Frontal cortex (tissue), 4 donors: ENCODE measurements around the gene STRA6. TPM values are rescaled to one million over a fixed set of nuclear protein-coding genes. Genes with fewer than 3 reads are reported as not detected.

Source experiments
- DNase-seq, 2 donors: peaks; one replicate each; pipeline ENCODE4 v3.0.0; 2012; ENCODE audit warnings: low spot score in 2 of 2
- FAIRE-seq: peaks from 2 replicates; lab custom pipeline; 2012; peaks lifted over from hg19 to GRCh38; lab: Jason Lieb, UNC
- total RNA-seq: library from RNA; depleted of rRNA; stranded (reverse); fragments of >200 nt; gene quantifications from one replicate; pipeline ENCODE4 v1.2.3, GENCODE V29; 2014
- donor health status: control.
- donor health status: control.
- donor health status: control.

The STRA6 gene
- total RNA-seq, 1 donor from 2014 or later = 3.7 TPM

- DNase-seq = no peak
- FAIRE-seq = no peak
These were observed 25.6 kb upstream of the STRA6 start for GRCh38 chr15:74227968-74228722.

- DNase-seq = no peak
- FAIRE-seq = no peak
These were observed 24.4 kb upstream of the STRA6 start for GRCh38 chr15:74226761-74227540.

GRCh38 chr15:74225928-74226327 is 23.3 kb upstream of the STRA6 start:
- no peak for DNase-seq
- no peak for FAIRE-seq

- DNase-seq = no peak
- no peak for FAIRE-seq
These were observed 19.9 kb upstream of the STRA6 start for GRCh38 chr15:74222240-74223119.

GRCh38 chr15:74221399-74222239 is 19.0 kb upstream of the STRA6 start:
- FAIRE-seq = no peak
- DNase-seq = no peak

DNA sequence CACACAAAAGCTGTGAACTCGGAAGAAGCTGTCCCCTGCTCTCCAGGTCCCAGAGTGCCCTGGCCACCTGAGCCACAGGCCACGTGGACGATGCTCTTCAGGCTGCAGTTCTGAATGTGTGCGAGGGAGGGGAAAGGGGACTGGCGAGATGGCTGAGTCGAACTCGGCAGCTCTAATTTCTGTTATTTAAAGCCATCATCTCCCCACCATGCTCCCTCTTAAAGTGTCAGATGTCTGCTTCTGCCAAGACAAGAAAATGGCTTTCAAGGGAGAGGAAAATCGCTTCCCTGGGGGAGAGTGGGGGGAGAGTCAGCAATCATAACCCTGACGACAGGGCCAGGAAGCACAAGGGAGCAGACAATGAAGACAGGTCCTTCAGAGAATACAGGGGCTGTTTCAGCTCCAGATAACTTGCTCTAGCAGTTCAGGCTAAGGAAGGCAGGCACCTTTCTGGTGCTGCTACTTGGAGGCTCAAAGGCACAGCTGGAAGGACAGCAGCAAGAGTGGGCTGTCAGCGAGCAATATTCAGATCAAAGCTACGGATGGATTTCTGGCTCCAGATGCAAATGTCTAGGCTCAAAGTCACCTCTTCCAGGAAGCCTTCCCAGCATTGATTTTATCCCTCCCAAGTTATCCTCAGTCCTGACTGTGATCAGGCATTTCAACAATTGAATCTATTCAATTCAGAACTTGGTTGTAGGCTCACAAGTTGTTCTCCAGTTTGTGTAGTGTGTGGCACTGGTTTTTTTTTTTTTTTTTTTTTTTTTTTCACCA is 18.1 kb upstream of the STRA6 start:
- no peak for DNase-seq

GRCh38 chr15:74217907-74218885 is 15.6 kb upstream of the STRA6 start:
- FAIRE-seq (no peak), DNase-seq (no peak)

More for the DNA sequence above, 18.1 kb upstream of the STRA6 start:
- no peak for FAIRE-seq

- DNase-seq = no peak
- FAIRE-seq = no peak
These were observed 14.4 kb upstream of the STRA6 start for GRCh38 chr15:74216949-74217348.

- FAIRE-seq (no peak), DNase-seq (no peak)
These were observed 13.4 kb upstream of the STRA6 start for GRCh38 chr15:74215958-74216357.

- FAIRE-seq (no peak), DNase-seq (no peak)
These were observed 11.9 kb upstream of the STRA6 start for GRCh38 chr15:74214324-74215021.

- DNase-seq = no peak
These were observed 11.3 kb upstream of the STRA6 start for GRCh38 chr15:74213858-74214284.

DNA sequence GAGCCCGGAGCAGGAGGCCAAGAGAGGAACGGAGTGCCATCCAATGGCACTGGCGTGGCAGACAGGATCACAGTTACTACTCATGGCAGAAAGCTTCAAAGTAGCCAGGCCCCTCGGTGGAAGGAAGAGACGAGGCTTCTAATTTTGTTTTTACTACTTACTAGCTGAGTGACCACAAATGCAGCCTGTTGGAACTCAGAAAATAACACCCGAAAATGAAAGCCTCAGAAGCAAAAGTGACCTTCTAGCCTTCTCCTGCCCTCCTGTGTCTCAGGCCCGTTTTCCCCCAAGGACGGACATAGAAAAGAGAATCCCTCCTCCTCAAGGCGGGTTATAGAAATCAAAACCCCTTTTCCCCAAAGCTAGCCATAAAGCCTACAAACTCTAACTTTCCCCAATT is 9.9 kb upstream of the STRA6 start:
- DNase-seq (no peak), FAIRE-seq (no peak)

More at GRCh38 chr15:74213858-74214284, 11.3 kb upstream of the STRA6 start:
- no peak for FAIRE-seq

- no peak for FAIRE-seq
- no peak for DNase-seq
These were observed 9.1 kb upstream of the STRA6 start for GRCh38 chr15:74211656-74212055.

GRCh38 chr15:74210729-74211128 is 8.1 kb upstream of the STRA6 start:
- no peak for DNase-seq
- no peak for FAIRE-seq

DNA sequence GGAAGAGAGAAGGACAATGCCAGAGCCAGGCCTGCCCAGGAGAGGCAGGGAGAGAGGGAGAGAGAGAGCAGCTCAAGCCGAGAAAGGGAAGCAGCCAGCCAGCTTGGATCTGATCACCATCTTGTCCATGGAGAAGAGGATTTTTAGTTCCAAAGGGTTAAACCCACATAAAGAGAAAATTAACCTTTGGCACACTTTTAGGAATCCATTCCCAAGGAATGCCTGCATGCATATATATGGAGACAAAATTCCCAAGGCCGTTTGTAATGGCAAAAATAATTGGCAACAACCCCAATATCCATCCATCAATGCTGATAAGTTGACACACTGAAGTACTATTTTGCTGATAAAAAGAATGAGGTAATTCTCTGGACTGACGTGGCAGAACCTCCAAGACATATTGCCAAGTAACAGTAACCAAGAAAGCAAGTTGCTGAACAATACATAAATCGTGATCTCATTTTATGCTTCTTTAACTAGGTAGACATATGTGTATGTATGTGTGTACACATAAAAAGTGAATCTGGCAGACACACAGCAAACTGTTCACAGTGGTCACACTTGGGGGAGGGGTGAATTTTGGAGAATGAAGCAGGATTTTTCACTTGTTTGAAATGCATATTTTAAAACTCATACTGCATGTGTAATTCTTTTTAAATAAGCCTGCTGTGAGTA is 7.5 kb upstream of the STRA6 start:
- FAIRE-seq (no peak), DNase-seq (no peak)

DNA sequence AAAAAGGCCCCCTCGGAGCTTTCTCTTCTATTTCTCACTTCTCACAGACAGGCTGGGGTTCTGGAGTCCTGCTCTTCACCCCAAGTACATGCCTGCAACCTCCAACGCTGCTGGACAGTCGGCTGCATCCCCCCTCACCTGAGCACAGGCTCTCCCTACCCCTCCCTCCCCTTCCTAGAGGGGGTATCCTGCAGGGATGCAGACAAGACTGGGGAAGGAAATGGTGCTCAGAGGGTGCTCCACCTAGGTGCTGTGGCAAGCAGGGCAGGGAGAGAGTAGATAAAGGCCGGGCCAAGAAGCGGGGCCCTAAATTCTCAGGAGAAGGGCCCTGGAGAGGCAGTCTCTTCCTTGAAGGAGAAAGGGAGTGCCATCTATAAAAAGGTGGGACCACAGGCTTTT is 7.0 kb upstream of the STRA6 start:
- DNase-seq (no peak), FAIRE-seq (no peak)
